Ovary (tissue), 9 donors: ENCODE results near the gene ST7. TPM values are rescaled to one million over a fixed set of nuclear protein-coding genes. Genes with fewer than 3 reads are reported as not detected.

Source experiments
- DNase-seq, 5 donors: peaks; one replicate each; pipeline ENCODE4 v3.0.0-alpha.2; 2019 to 2020
- H3K27ac ChIP-seq, 2 donors: fragments of 200-600 bp; one replicate each; pipeline versions ENCODE4 v1.5.1 to v1.8.0; 2019 to 2022
- H3K27me3 ChIP-seq: fragments of 200-600 bp; one replicate; pipeline ENCODE4 v1.8.0; 2022
- H3K36me3 ChIP-seq: fragments of 200-600 bp; sonication (generic); one replicate; pipeline ENCODE4 v1.5.1; 2019
- H3K4me1 ChIP-seq: one replicate; pipeline ENCODE4 v1.8.1; 2013; ENCODE audit warnings: mild to moderate bottlenecking, moderate library complexity; ENCODE audit not compliant: insufficient read depth
- H3K4me3 ChIP-seq: fragments of 200-600 bp; sonication (generic); one replicate; pipeline ENCODE4 v1.5.1; 2017
- H3K9me3 ChIP-seq, 2 donors: fragments of 200-600 bp in 1 of 2; sonication (generic) in 1 of 2; one replicate each; pipeline versions ENCODE4 v1.5.1 to v1.8.1; 2013 to 2019; ENCODE audit warnings: mild to moderate bottlenecking in 1 of 2, moderate library complexity in 1 of 2
- CTCF ChIP-seq, 3 donors: fragments of 450-650 bp in 2 of 3; fragments of 200-600 bp in 1 of 3; IDR thresholded peaks; one replicate each; pipeline versions ENCODE4 v1.5.1 to v1.8.0; 2016 to 2022; ENCODE audit warnings: antibody characterized with exemption in 3 of 3, mild to moderate bottlenecking in 1 of 3
- EP300 ChIP-seq: sonication (generic); formaldehyde crosslinking; IDR thresholded peaks from one replicate; pipeline ENCODE4 v1.6.1; 2017; ENCODE audit warnings: antibody characterized with exemption
- POLR2A ChIP-seq: fragments of 450-650 bp; IDR thresholded peaks from one replicate; pipeline ENCODE4 v1.6.1; 2017; ENCODE audit warnings: antibody characterized with exemption, mild to moderate bottlenecking, moderate library complexity
- WGBS, 3 donors: extraction: QIAGEN DNeasy Blood & Tissue Kit in 1 of 3; methylation state at CpG; one replicate each; pipeline versions ENCODE4 v1.1.5 to v1.1.7; 2013 to 2017; 5-methylcytosine and 5-hydroxymethylcytosine counted together
- intact Hi-C, 4 donors: fragments of 100-400 bp; cut with DNase I; formaldehyde crosslinking; loops; one replicate each; pipeline versions ENCODE4 v1.11.0 to v1.15.1; 2022 to 2023
- polyA plus RNA-seq, 2 donors: library from polyadenylated mRNA; stranded (reverse); fragments of 200-250 nt in 1 of 2; fragments of 350-450 nt in 1 of 2; fragmentation: Illumina TruSeq in 1 of 2; extraction: RNeasy Lipid Tissue Mini Kit (QIAGEN cat#74804) in 1 of 2; gene quantifications; one replicate each; pipeline ENCODE4 v1.2.3, GENCODE V29; 2013 to 2014
- total RNA-seq, 7 donors: library from RNA; depleted of rRNA in 2 of 7; stranded (reverse); fragments of >200 nt in 2 of 7; fragmentation: NEBNext Ultra II Directional in 3 of 7; extraction: Animal tissue kit (Norgen Biotek cat#: 25700) in 3 of 7; gene quantifications; one replicate each; pipeline versions ENCODE4 v1.1.0 to v1.2.4, GENCODE V29; 2016 to 2023
- donor health status: DM: no; HTN: no; CAD: no; lungs with moderate emphysema.
- donor health status: DM: no; HTN: no; CAD: no.
- donor health status: Bipolar disorder and iron deficiency.
- donor health status: DM: yes; HTN: yes; CAD: no.
- donor health status: DM: no; HTN: no; CAD: no.
- donor health status: DM: yes; HTN: yes; CAD: no.

ST7 gene
- total and polyA plus RNA-seq, 9 donors = 14.1 to 37.7 (median 18.8) TPM

DNA sequence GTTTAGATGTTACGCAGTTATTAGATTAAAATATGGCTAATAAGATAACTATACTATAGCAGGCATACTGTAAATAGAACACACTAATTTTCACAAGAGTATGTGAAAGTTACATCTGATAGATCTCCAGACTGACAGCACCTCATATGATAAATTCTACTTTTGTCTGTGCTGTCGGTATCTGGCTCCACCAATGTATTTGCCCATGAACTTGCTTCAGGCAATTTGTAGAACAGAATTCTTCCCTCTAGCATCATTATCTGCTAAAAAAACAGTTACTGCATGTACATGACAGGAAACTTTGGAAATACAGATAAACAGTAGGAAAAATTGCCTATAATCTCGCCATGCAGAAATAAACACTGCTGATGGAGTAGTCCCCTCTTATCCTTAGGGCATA is 231.8 kb downstream of the ST7 start:
- DNase-seq = no peak
- TF ChIP-seq POLR2A (no peak), CTCF (IDR thresholded peaks at IDR 0.05) (no peak), EP300 (no peak)
- H3K9me3 ChIP-seq = no peaks in the 10 kb centered on the region
- intact Hi-C loops = no loop called here
- 95 to 98% (median 97%) methylated on average over 3 of the region's 3 CpGs for WGBS, 3 donors
- H3K4me3 ChIP-seq = no peak overlapping the region
- H3K36me3 ChIP-seq = no peaks in the 10 kb centered on the region
- H3K27ac ChIP-seq = no peak overlapping the region
- H3K4me1 ChIP-seq = no peaks in the 10 kb centered on the region
- H3K27me3 ChIP-seq = no peaks in the 10 kb centered on the region

- no peaks in the 10 kb centered on the region for H3K9me3 ChIP-seq
- no peaks in the 10 kb centered on the region for H3K36me3 ChIP-seq
- intact Hi-C loops = no loop called here
- H3K4me3 ChIP-seq = no peak overlapping the region
- no peaks in the 10 kb centered on the region for H3K4me1 ChIP-seq
- no peaks in the 10 kb centered on the region for H3K27me3 ChIP-seq
- 87 to 92% (median 90%) methylated on average over 7 of the region's 7 CpGs for WGBS, 3 donors
- no peak overlapping the region for H3K27ac ChIP-seq
- DNase-seq = no peak
- TF ChIP-seq EP300 = no peak
- no peak for TF ChIP-seq CTCF (IDR thresholded peaks at IDR 0.05)
- no peak for TF ChIP-seq POLR2A
Observed at GRCh38 chr7:117186218-117187010, 233.1 kb downstream of the ST7 start.

- Histone ChIP-seq H3K27ac (no peak overlapping the region), H3K4me3 (no peak overlapping the region), H3K27me3 (no peaks in the 10 kb centered on the region), H3K4me1 (no peaks in the 10 kb centered on the region), H3K9me3 (no peaks in the 10 kb centered on the region), H3K36me3 (no peaks in the 10 kb centered on the region)
- no peak for TF ChIP-seq EP300
- no peak for DNase-seq
- intact Hi-C loops = no loop called here
Observed at GRCh38 chr7:117188376-117188775, 235.1 kb downstream of the ST7 start.

GRCh38 chr7:117188949-117189592 is 235.8 kb downstream of the ST7 start:
- no peaks in the 10 kb centered on the region for H3K36me3 ChIP-seq
- H3K4me3 ChIP-seq = no peak overlapping the region
- no peak overlapping the region for H3K27ac ChIP-seq
- no peaks in the 10 kb centered on the region for H3K27me3 ChIP-seq
- no peaks in the 10 kb centered on the region for H3K4me1 ChIP-seq
- WGBS, 3 donors = 78 to 83% (median 79%) methylated on average over 5 of the region's 5 CpGs
- H3K9me3 ChIP-seq = no peaks in the 10 kb centered on the region
- TF ChIP-seq EP300 (no peak), POLR2A (no peak), CTCF (IDR thresholded peaks at IDR 0.05) (no peak)
- intact Hi-C loops = no loop called here
- no peak for DNase-seq

DNA sequence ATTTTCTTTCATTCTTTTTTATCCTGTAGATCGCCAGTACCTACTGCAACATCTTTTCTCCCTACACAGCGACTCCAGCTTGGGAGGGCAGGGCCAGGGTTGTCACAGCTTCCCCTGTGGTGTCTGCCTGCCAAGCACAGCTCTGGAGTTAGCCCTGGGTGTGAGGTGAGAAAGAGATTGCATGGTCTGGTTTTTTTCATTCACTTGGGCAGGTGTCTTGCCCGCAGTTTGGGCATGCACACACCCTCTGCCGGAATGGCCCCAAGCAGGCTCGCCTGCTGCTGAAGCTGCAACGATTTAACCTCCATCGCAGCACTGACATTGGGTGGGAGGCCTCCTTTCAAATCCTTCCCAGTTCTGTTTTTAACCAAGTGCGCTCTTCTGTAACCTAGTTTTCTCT is 236.8 kb downstream of the ST7 start:
- no peaks in the 10 kb centered on the region for H3K4me1 ChIP-seq
- 96 to 97% (median 97%) methylated on average over 8 of the region's 8 CpGs for WGBS, 3 donors
- no peaks in the 10 kb centered on the region for H3K9me3 ChIP-seq
- no peak for TF ChIP-seq CTCF (IDR thresholded peaks at IDR 0.05)
- no peak for TF ChIP-seq EP300
- TF ChIP-seq POLR2A = no peak
- DNase-seq = no peak
- no peak overlapping the region for H3K27ac ChIP-seq
- no peaks in the 10 kb centered on the region for H3K27me3 ChIP-seq
- intact Hi-C loops = no loop called here
- H3K4me3 ChIP-seq = no peak overlapping the region
- no peaks in the 10 kb centered on the region for H3K36me3 ChIP-seq
